ENCODE data around the gene TM2D3. TPM values are rescaled to one million over a fixed set of nuclear protein-coding genes. Genes with fewer than 3 reads are reported as not detected.

TM2D3 gene
- total and polyA plus RNA-seq, 10 of the 15 experiments (the other 5 are each of a cell fraction or from before 2014, with no cell fraction given) = 28.3 to 84.5 (median 45.0) TPM

- no peak for TF ChIP-seq ZBTB4 (CRISPR knock-in tag; IDR thresholded peaks at IDR 0.05)
- TF ChIP-seq MTA2 (IDR thresholded peaks at IDR 0.05; ENCODE audit: low read depth) = no peak
- no peak for TF ChIP-seq EED (IDR thresholded peaks at IDR 0.05; ENCODE audit: low read depth)
- no peak for TF ChIP-seq E2F8 (IDR thresholded peaks at IDR 0.05; ENCODE audit: low read depth, partially characterized antibody)
- no peak for TF ChIP-seq PAX5 (IDR thresholded peaks at IDR 0.05; ENCODE audit: borderline replicate concordance, low read depth, low read length)
- no peak for TF ChIP-seq NKRF (conservative IDR thresholded peaks at IDR 0.05)
Measured at GRCh38 chr15:101614001-101614585, 38.1 kb downstream of the TM2D3 start (continued).
